Measurements from ENCODE around the gene TMEM37.

DNA sequence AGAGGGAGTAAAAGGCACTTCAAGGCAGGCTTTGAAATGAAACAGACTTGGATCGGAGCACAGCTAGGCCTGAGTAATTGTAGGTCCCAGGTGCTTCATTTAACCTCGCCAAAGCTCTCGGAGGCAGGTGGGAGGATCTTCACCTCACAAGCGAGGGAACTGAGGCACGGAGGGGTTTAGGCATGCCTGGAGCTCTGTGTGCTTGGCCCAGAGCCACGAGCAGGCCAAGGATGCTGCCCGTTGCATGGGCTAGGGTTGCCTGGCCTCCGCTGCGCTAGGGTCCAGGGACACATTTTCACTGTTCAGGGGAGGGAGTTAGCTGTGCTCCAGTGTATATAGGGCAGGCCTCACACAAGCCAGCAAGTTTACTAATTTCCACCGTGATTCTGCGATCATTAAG, 11.2 kb downstream of the TMEM37 start:
- TF ChIP-seq, protein P1, sequence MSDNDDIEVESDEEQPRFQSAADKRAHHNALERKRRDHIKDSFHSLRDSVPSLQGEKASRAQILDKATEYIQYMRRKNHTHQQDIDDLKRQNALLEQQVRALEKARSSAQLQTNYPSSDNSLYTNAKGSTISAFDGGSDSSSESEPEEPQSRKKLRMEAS (CRISPR knock-in tag; IDR thresholded peaks at IDR 0.05), result no peak
- TF ChIP-seq ZNF232 (CRISPR knock-in tag; IDR thresholded peaks at IDR 0.05), result no peak
- no peak for TF ChIP-seq CTCF (IDR thresholded peaks at IDR 0.05)
- TF ChIP-seq ESRRA (CRISPR knock-in tag; IDR thresholded peaks at IDR 0.05; ENCODE audit: borderline replicate concordance), result no peak
- TF ChIP-seq ERG (CRISPR knock-in tag; IDR thresholded peaks at IDR 0.05), result no peak
- TF ChIP-seq ZNF121 (CRISPR knock-in tag; IDR thresholded peaks at IDR 0.05), result no peak
- TF ChIP-seq RELA (CRISPR knock-in tag; IDR thresholded peaks at IDR 0.05; ENCODE audit: borderline replicate concordance), result no peak

Data from WTC11 (cell line).